Keratinocyte (primary cell): ENCODE results near the gene ZFP64. TPM values are rescaled to one million over a fixed set of nuclear protein-coding genes. Genes with fewer than 3 reads are reported as not detected.
"Not testable (repeated sequence)": the region's sequence is repeated elsewhere in the genome, so short reads cannot be mapped to it uniquely, and the experiment has no call there.

Experiments used
- DNase-seq: peaks from one replicate; pipeline ENCODE4 v3.0.0-alpha.2; 2011; ENCODE audit warnings: low read depth, missing footprints, low spot score
- FAIRE-seq: peaks from 2 replicates; lab custom pipeline; 2011; peaks lifted over from hg19 to GRCh38; lab: Jason Lieb, UNC
- H2AFZ ChIP-seq: 2 replicates; pipeline ENCODE4 v1.6.0; 2012; ENCODE audit warnings: low read length, control low read depth, inconsistent platforms; ENCODE audit not compliant: control insufficient read depth
- H3K27ac ChIP-seq: 2 replicates; pipeline ENCODE4 v1.5.1; 2011; ENCODE audit warnings: low read length; ENCODE audit not compliant: control insufficient read depth, insufficient read depth
- H3K27me3 ChIP-seq: 3 replicates; pipeline ENCODE4 v1.6.0; 2011; ENCODE audit warnings: low read length; ENCODE audit not compliant: control insufficient read depth, insufficient read depth; ENCODE audit errors: extremely low read depth
- H3K36me3 ChIP-seq, 2 experiments: 2 replicates in 1 of 2; 3 replicates in 1 of 2; pipeline ENCODE4 v1.5.1; 2011; ENCODE audit warnings: low read length in 2 of 2, mild to moderate bottlenecking in 1 of 2; ENCODE audit not compliant: control insufficient read depth in 2 of 2, insufficient read depth in 2 of 2; ENCODE audit errors: extremely low read depth in 1 of 2
- H3K4me1 ChIP-seq: 3 replicates; pipeline ENCODE4 v1.5.1; 2011; ENCODE audit warnings: low read length; ENCODE audit not compliant: control insufficient read depth, insufficient read depth; ENCODE audit errors: extremely low read depth
- H3K4me2 ChIP-seq: 3 replicates; pipeline ENCODE4 v1.6.0; 2011; ENCODE audit warnings: low read depth, low read length; ENCODE audit not compliant: control insufficient read depth, insufficient read depth; ENCODE audit errors: extremely low read depth
- H3K4me3 ChIP-seq, 3 experiments: fragments of 200-600 bp in 1 of 3; sonication (generic) in 1 of 3; 2 replicates in 2 of 3; 3 replicates in 1 of 3; pipeline ENCODE4 v1.5.1; 2011 to 2016; ENCODE audit warnings: low read length in 3 of 3, mild to moderate bottlenecking in 3 of 3, control low read depth in 2 of 3, inconsistent platforms in 1 of 3, low read depth in 1 of 3, mixed read lengths in 1 of 3, mixed run types in 1 of 3, moderate library complexity in 1 of 3; ENCODE audit not compliant: control insufficient read depth in 2 of 3, insufficient read depth in 2 of 3; ENCODE audit errors: extremely low read depth in 1 of 3
- H3K79me2 ChIP-seq: 2 replicates; pipeline ENCODE4 v1.6.0; 2012; ENCODE audit warnings: low read length; ENCODE audit not compliant: control insufficient read depth, insufficient read depth
- H3K9ac ChIP-seq: 3 replicates; pipeline ENCODE4 v1.6.0; 2011; ENCODE audit warnings: low read length; ENCODE audit not compliant: control insufficient read depth, insufficient read depth; ENCODE audit errors: extremely low read depth
- H3K9me1 ChIP-seq: 3 replicates; pipeline ENCODE4 v1.6.0; 2011; ENCODE audit warnings: low read length; ENCODE audit not compliant: control insufficient read depth, insufficient read depth; ENCODE audit errors: extremely low read depth
- H3K9me3 ChIP-seq: 2 replicates; pipeline ENCODE4 v1.5.1; 2012; ENCODE audit warnings: low read depth, low read length; ENCODE audit not compliant: control insufficient read depth
- H4K20me1 ChIP-seq: 3 replicates; pipeline ENCODE4 v1.6.0; 2011; ENCODE audit warnings: low read length; ENCODE audit not compliant: control insufficient read depth, insufficient read depth; ENCODE audit errors: extremely low read depth
- EZH2 ChIP-seq: IDR thresholded peaks from one replicate; pipeline ENCODE4 v1.6.1; 2012; ENCODE audit warnings: inconsistent platforms, mild to moderate bottlenecking, low read length, moderate library complexity
- dilution Hi-C: fragments of 300-500 bp; cut with MboI; formaldehyde crosslinking; loops from one replicate; pipeline ENCODE4 v1.7.0; 2020; ENCODE audit warnings: low sequenced_read_pairs; ENCODE audit not compliant: extremely low pct_ligation_motif_present
- polyA plus RNA-seq, 5 experiments: library from polyadenylated mRNA; depleted of rRNA in 3 of 5; stranded (reverse) in 3 of 5; stranded (forward) in 1 of 5; unstranded in 1 of 5; fragments of >200 nt; gene quantifications; 1 replicate in 1 of 5; 2 replicates in 3 of 5; 3 replicates in 1 of 5; pipeline versions ENCODE4 v1.2.1 to v1.2.3, GENCODE V29; 2011 to 2012; ENCODE audit warnings: missing spikeins in 2 of 5, low read depth in 1 of 5, low replicate concordance in 1 of 5
- TF ChIP-seq, protein P1 (sequence below), 3 experiments: IDR thresholded peaks in 1 of 3; conservative IDR thresholded peaks in 1 of 3; optimal IDR thresholded peaks in 1 of 3; 2 replicates in 2 of 3; 3 replicates in 1 of 3; pipeline versions ENCODE3 to v1.5.1; 2011; ENCODE audit warnings: low read length in 3 of 3, mild to moderate bottlenecking in 3 of 3, moderate library complexity in 2 of 3, control low read depth in 1 of 3, inconsistent platforms in 1 of 3; ENCODE audit not compliant: insufficient read depth in 2 of 3; ENCODE audit errors: extremely low read depth in 1 of 3

The ZFP64 gene
- polyA plus RNA-seq, 1 donor (not counting 4 experiments of a cell fraction or from before 2014, with no cell fraction given), result 27.9 TPM

DNA sequence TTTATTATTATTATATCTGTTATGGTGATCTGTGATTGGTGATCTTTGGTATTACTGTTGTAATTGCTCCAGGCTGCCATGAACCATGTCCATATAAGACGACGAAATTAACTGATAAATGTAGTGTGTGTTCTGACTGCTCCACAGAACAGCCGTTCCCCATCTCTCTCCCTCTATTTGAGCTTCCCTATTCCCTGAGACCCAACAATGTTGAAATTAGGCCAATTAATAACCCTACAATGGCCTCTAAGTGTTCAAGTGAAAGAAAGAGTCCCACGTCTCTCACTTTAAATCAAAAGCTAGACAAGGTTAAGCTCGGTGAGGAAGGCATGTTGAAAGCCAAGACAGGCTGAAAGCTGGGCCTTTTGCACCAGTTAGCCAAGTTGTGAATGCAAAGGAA, 51.6 kb downstream of the ZFP64 start:
- H3K27ac ChIP-seq, result no peak overlapping the region
- H3K4me3 ChIP-seq, result no peak overlapping the region
- H2AFZ ChIP-seq, result no peak overlapping the region
- H3K36me3 ChIP-seq, result no peaks in the 10 kb centered on the region
- H3K4me2 ChIP-seq, result no peak overlapping the region
- H3K27me3 ChIP-seq, result no peaks in the 10 kb centered on the region
- DNase-seq (no peak), FAIRE-seq (no peak)
- H3K9me3 ChIP-seq, result no peaks in the 10 kb centered on the region
- H3K4me1 ChIP-seq, result no peaks in the 10 kb centered on the region
- no peaks in the 10 kb centered on the region for H3K79me2 ChIP-seq
- H3K9ac ChIP-seq, result no peak overlapping the region
- no peak for TF ChIP-seq EZH2
- TF ChIP-seq, protein P1, sequence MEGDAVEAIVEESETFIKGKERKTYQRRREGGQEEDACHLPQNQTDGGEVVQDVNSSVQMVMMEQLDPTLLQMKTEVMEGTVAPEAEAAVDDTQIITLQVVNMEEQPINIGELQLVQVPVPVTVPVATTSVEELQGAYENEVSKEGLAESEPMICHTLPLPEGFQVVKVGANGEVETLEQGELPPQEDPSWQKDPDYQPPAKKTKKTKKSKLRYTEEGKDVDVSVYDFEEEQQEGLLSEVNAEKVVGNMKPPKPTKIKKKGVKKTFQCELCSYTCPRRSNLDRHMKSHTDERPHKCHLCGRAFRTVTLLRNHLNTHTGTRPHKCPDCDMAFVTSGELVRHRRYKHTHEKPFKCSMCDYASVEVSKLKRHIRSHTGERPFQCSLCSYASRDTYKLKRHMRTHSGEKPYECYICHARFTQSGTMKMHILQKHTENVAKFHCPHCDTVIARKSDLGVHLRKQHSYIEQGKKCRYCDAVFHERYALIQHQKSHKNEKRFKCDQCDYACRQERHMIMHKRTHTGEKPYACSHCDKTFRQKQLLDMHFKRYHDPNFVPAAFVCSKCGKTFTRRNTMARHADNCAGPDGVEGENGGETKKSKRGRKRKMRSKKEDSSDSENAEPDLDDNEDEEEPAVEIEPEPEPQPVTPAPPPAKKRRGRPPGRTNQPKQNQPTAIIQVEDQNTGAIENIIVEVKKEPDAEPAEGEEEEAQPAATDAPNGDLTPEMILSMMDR (optimal IDR thresholded peaks at IDR 0.05 in 1 of 3, IDR thresholded peaks at IDR 0.05 in 1 of 3, conservative IDR thresholded peaks at IDR 0.05 in 1 of 3; ENCODE audit: extremely low read depth in 1 of 3, insufficient read depth in 2 of 3, low read length in 3 of 3), result no peak
- dilution Hi-C loops, result no loop called here
- no peaks in the 10 kb centered on the region for H3K9me1 ChIP-seq
- H4K20me1 ChIP-seq, result no peaks in the 10 kb centered on the region

GRCh38 chr20:52137850-52138249, 53.7 kb downstream of the ZFP64 start:
- H3K27ac ChIP-seq, result no peak overlapping the region
- no peaks in the 10 kb centered on the region for H3K9me3 ChIP-seq
- H2AFZ ChIP-seq, result no peak overlapping the region
- no peaks in the 10 kb centered on the region for H3K27me3 ChIP-seq
- H3K4me3 ChIP-seq, result no peak overlapping the region
- H3K9ac ChIP-seq, result no peak overlapping the region
- DNase-seq, result no peak
- H3K79me2 ChIP-seq, result no peaks in the 10 kb centered on the region
- no peak overlapping the region for H3K4me2 ChIP-seq
- FAIRE-seq, result no peak
- no peaks in the 10 kb centered on the region for H3K9me1 ChIP-seq
- TF ChIP-seq EZH2, result no peak
- TF ChIP-seq, protein P1 (optimal IDR thresholded peaks at IDR 0.05 in 1 of 3, IDR thresholded peaks at IDR 0.05 in 1 of 3, conservative IDR thresholded peaks at IDR 0.05 in 1 of 3; ENCODE audit: extremely low read depth in 1 of 3, insufficient read depth in 2 of 3, low read length in 3 of 3), result no peak
- dilution Hi-C loops, result no loop called here
- no peaks in the 10 kb centered on the region for H4K20me1 ChIP-seq
- no peaks in the 10 kb centered on the region for H3K4me1 ChIP-seq
- H3K36me3 ChIP-seq, result no peaks in the 10 kb centered on the region

GRCh38 chr20:52133714-52134113, 57.9 kb downstream of the ZFP64 start:
- H3K27me3 ChIP-seq, dilution Hi-C loops, H3K36me3 ChIP-seq, DNase-seq, H3K9me3 ChIP-seq, FAIRE-seq, H4K20me1 ChIP-seq, H3K9ac ChIP-seq, H3K4me1 ChIP-seq, H3K4me3 ChIP-seq, H3K4me2 ChIP-seq, H3K9me1 ChIP-seq, H2AFZ ChIP-seq, H3K27ac ChIP-seq, H3K79me2 ChIP-seq: not testable (repeated sequence)
